PC-9 (cell line): ENCODE results near the gene FARS2. TPM values are rescaled to one million over a fixed set of nuclear protein-coding genes. Genes with fewer than 3 reads are reported as not detected.

Experiments
- BruUV-seq: library from RNA; stranded (reverse); fragments of 400-500 nt; replicated peaks from 2 replicates; lab custom pipeline; 2021; lab: Mats Ljungman, UMichigan
- CTCF ChIA-PET: fragments of 300-600 bp; sonication (Branson Sonifier 250); formaldehyde crosslinking; loops from one replicate; lab custom pipeline; 2022; ENCODE audit warnings: antibody characterized with exemption; lab: Charles Lee
- POLR2A ChIA-PET: fragments of 300-600 bp; sonication (Branson Sonifier 250); formaldehyde crosslinking; loops from one replicate; lab custom pipeline; 2022; ENCODE audit warnings: antibody characterized with exemption; ENCODE audit not compliant: unreplicated experiment; lab: Charles Lee
- DNase-seq, 2 experiments: peaks; one replicate each; pipeline versions ENCODE4 v3.0.0 to v3.0.0-alpha.2; 2015 to 2022; ENCODE audit warnings: mixed read lengths in 1 of 2
- H2AFZ ChIP-seq: fragments of 200-600 bp; sonication (generic); 2 replicates; pipeline ENCODE4 v1.8.1; 2017; ENCODE audit warnings: antibody characterized with exemption
- H3F3A ChIP-seq: fragments of 200-600 bp; sonication (generic); 2 replicates; pipeline ENCODE4 v1.8.1; 2017; ENCODE audit warnings: antibody characterized with exemption, mild to moderate bottlenecking, low read depth; ENCODE audit not compliant: insufficient read depth
- H3K27ac ChIP-seq: fragments of 200-600 bp; sonication (generic); 2 replicates; pipeline ENCODE4 v1.6.1; 2016; ENCODE audit warnings: mixed run types
- H3K27me3 ChIP-seq: fragments of 200-600 bp; sonication (generic); 2 replicates; pipeline ENCODE4 v1.6.1; 2016; ENCODE audit warnings: low read depth, mixed run types; ENCODE audit not compliant: insufficient read depth
- H3K36me3 ChIP-seq: fragments of 200-600 bp; sonication (generic); 2 replicates; pipeline ENCODE4 v1.6.1; 2016; ENCODE audit warnings: low read depth, mixed run types
- H3K4me1 ChIP-seq: fragments of 200-600 bp; sonication (generic); replicated peaks from 2 replicates; pipeline ENCODE4 v1.6.1; 2016; ENCODE audit warnings: mixed run types; ENCODE audit not compliant: insufficient read depth
- H3K4me2 ChIP-seq: fragments of 200-600 bp; sonication (generic); 2 replicates; pipeline ENCODE4 v1.6.1; 2017; ENCODE audit warnings: mixed run types
- H3K4me3 ChIP-seq: fragments of 200-600 bp; sonication (generic); 2 replicates; pipeline ENCODE4 v1.6.1; 2016; ENCODE audit warnings: mixed run types
- H3K79me2 ChIP-seq: fragments of 200-600 bp; sonication (generic); 2 replicates; pipeline ENCODE4 v1.6.1; 2017; ENCODE audit warnings: low read depth, mixed run types
- H3K9me2 ChIP-seq: fragments of 200-600 bp; sonication (generic); 2 replicates; pipeline ENCODE4 v1.8.1; 2017; ENCODE audit warnings: mild to moderate bottlenecking; ENCODE audit not compliant: insufficient read depth
- H3K9me3 ChIP-seq: fragments of 200-600 bp; sonication (generic); 2 replicates; pipeline ENCODE4 v1.8.1; 2016; ENCODE audit warnings: low read depth; ENCODE audit not compliant: insufficient read depth
- H4K20me1 ChIP-seq: fragments of 200-600 bp; sonication (generic); 2 replicates; pipeline ENCODE4 v1.8.1; 2017; ENCODE audit not compliant: insufficient read depth
- CTCF ChIP-seq: fragments of 200-600 bp; sonication (generic); conservative IDR thresholded peaks from 2 replicates; pipeline ENCODE4 v1.6.1; 2017; ENCODE audit warnings: mixed run types, antibody characterized with exemption, mild to moderate bottlenecking, moderate library complexity
- EZH2 ChIP-seq: fragments of 200-600 bp; sonication (generic); IDR thresholded peaks from 2 replicates; pipeline ENCODE4 v1.8.0; 2017; ENCODE audit warnings: antibody characterized with exemption, low read depth
- intact Hi-C: fragments of 100-400 bp; cut with micrococcal nuclease; formaldehyde crosslinking; loops from one replicate; pipeline ENCODE4 v1.10.0; 2022; ENCODE audit not compliant: unreplicated experiment
- total RNA-seq: library from RNA; stranded (reverse); gene quantifications from 2 replicates; pipeline ENCODE4 v1.2.3, GENCODE V29; 2021

FARS2 gene
- total RNA-seq, 1 experiment from 2014 or later: 26.7 TPM

- Histone ChIP-seq H3K27ac (no peak overlapping the region), H3K9me2 (no peaks in the 10 kb centered on the region), H3K79me2 (no peaks in the 10 kb centered on the region), H2AFZ (no peak overlapping the region), H3K36me3 (no peaks in the 10 kb centered on the region), H3K9me3 (no peaks in the 10 kb centered on the region), H3K4me3 (no peak overlapping the region), H3K4me2 (no peak overlapping the region), H4K20me1 (no peaks in the 10 kb centered on the region), H3K4me1 (no peaks in the 10 kb centered on the region), H3K27me3 (no peaks in the 10 kb centered on the region), H3F3A (no peaks in the 10 kb centered on the region)
- POLR2A ChIA-PET: no interaction called here
- CTCF ChIA-PET: no interaction called here
- intact Hi-C loops: no loop called here
- no peak for TF ChIP-seq CTCF
- TF ChIP-seq EZH2: no peak
- DNase-seq: no peak
- BruUV-seq: no TSS peak
These were observed 64.8 kb downstream of the FARS2 start for GRCh38 chr6:5326022-5326641.

- CTCF ChIA-PET: no interaction called here
- Histone ChIP-seq H3K9me3 (no peaks in the 10 kb centered on the region), H3F3A (no peaks in the 10 kb centered on the region), H3K36me3 (no peaks in the 10 kb centered on the region), H3K27ac (no peak overlapping the region), H4K20me1 (no peaks in the 10 kb centered on the region), H3K79me2 (no peaks in the 10 kb centered on the region), H2AFZ (no peak overlapping the region), H3K4me2 (no peak overlapping the region), H3K4me1 (no peaks in the 10 kb centered on the region), H3K4me3 (no peak overlapping the region), H3K9me2 (no peaks in the 10 kb centered on the region), H3K27me3 (no peaks in the 10 kb centered on the region)
- TF ChIP-seq CTCF (no peak), EZH2 (no peak)
- POLR2A ChIA-PET: no interaction called here
- intact Hi-C loops: no loop called here
- DNase-seq: no peak
- no TSS peak for BruUV-seq
These were observed 67.5 kb downstream of the FARS2 start for GRCh38 chr6:5328800-5329199.

GRCh38 chr6:5331845-5332442, 70.6 kb downstream of the FARS2 start:
- no TSS peak for BruUV-seq
- Histone ChIP-seq H3K79me2 (no peaks in the 10 kb centered on the region), H3K27ac (no peak overlapping the region), H4K20me1 (no peaks in the 10 kb centered on the region), H3K36me3 (no peaks in the 10 kb centered on the region), H3K9me2 (no peaks in the 10 kb centered on the region), H3K4me3 (no peak overlapping the region), H2AFZ (no peak overlapping the region), H3K9me3 (no peaks in the 10 kb centered on the region), H3F3A (no peaks in the 10 kb centered on the region), H3K4me1 (no peaks in the 10 kb centered on the region), H3K4me2 (no peak overlapping the region), H3K27me3 (no peaks in the 10 kb centered on the region)
- TF ChIP-seq CTCF (no peak), EZH2 (no peak)
- DNase-seq: no peak
- ChIA-PET POLR2A (no interaction called here), CTCF (no interaction called here)
- intact Hi-C loops: no loop called here
